SK-N-SH treated with all-trans-retinoic acid at 6 μM for 48 hours (cell line): ENCODE results near the gene DROSHA.

Source experiments
- ATAC-seq: fragments of 200-7000 bp; cut with Tn5 transposase; 3 replicates; pipeline ENCODE4 v1.9.1; 2020; ENCODE audit warnings: mild to moderate bottlenecking, moderate library complexity
- ARNTL ChIP-seq: fragments of 450-650 bp; formaldehyde crosslinking; IDR thresholded peaks from 2 replicates; pipeline ENCODE4 v1.5.0; 2020; ENCODE audit warnings: low read depth, mild to moderate bottlenecking, moderate library complexity, borderline replicate concordance
- GLIS3 ChIP-seq: fragments of 250-450 bp; sonication (Bioruptor Pico); IDR thresholded peaks from 2 replicates; pipeline ENCODE4 v1.5.0; 2020; ENCODE audit warnings: mild to moderate bottlenecking, moderate library complexity
- ISL1 ChIP-seq: fragments of 250-450 bp; sonication (Bioruptor Pico); IDR thresholded peaks from 2 replicates; pipeline ENCODE4 v2.1.2; 2022; ENCODE audit warnings: mild to moderate bottlenecking, moderate library complexity
- OSR1 ChIP-seq: fragments of 250-450 bp; sonication (Bioruptor Pico); IDR thresholded peaks from 2 replicates; pipeline ENCODE4 v1.8.0; 2022; ENCODE audit warnings: moderate library complexity, mild to moderate bottlenecking, inconsistent platforms
- PPARA ChIP-seq: fragments of 250-450 bp; sonication (Bioruptor Pico); IDR thresholded peaks from 2 replicates; pipeline ENCODE4 v1.5.0; 2020; ENCODE audit warnings: mild to moderate bottlenecking, borderline replicate concordance
- RARB ChIP-seq: fragments of 250-450 bp; sonication (Bioruptor Pico); IDR thresholded peaks from 2 replicates; pipeline ENCODE4 v1.8.0; 2021; ENCODE audit warnings: mild to moderate bottlenecking, moderate library complexity
- SNAI2 ChIP-seq: fragments of 250-450 bp; sonication (Bioruptor Pico); IDR thresholded peaks from 2 replicates; pipeline ENCODE4 v1.5.0; 2020; ENCODE audit warnings: mild to moderate bottlenecking, moderate library complexity
- TOX ChIP-seq: fragments of 250-450 bp; sonication (Bioruptor Pico); IDR thresholded peaks from 2 replicates; pipeline ENCODE4 v1.8.0; 2021; ENCODE audit warnings: mild to moderate bottlenecking, moderate library complexity, borderline replicate concordance
- ZC3H10 ChIP-seq: fragments of 250-450 bp; sonication (Bioruptor Pico); IDR thresholded peaks from 2 replicates; pipeline ENCODE4 v1.5.1; 2021; ENCODE audit warnings: mild to moderate bottlenecking, moderate library complexity
- ZFP3 ChIP-seq: fragments of 250-450 bp; sonication (Bioruptor Pico); IDR thresholded peaks from 2 replicates; pipeline ENCODE4 v1.5.0; 2020; ENCODE audit warnings: mild to moderate bottlenecking, moderate library complexity
- ZNF565 ChIP-seq: fragments of 450-650 bp; formaldehyde crosslinking; conservative IDR thresholded peaks from 2 replicates; pipeline ENCODE4 v1.5.0; 2020; ENCODE audit warnings: low read depth, mild to moderate bottlenecking, moderate library complexity
- ZNF70 ChIP-seq: fragments of 450-650 bp; formaldehyde crosslinking; IDR thresholded peaks from 2 replicates; pipeline ENCODE4 v1.5.0; 2020; ENCODE audit warnings: mild to moderate bottlenecking, moderate library complexity
- ZNF8 ChIP-seq: fragments of 450-650 bp; formaldehyde crosslinking; IDR thresholded peaks from 2 replicates; pipeline ENCODE4 v1.5.0; 2020; ENCODE audit warnings: mild to moderate bottlenecking, moderate library complexity
- TF ChIP-seq, protein P1 (sequence below): fragments of 250-450 bp; sonication (Bioruptor Pico); IDR thresholded peaks from 2 replicates; pipeline ENCODE4 v1.8.0; 2020; ENCODE audit warnings: mild to moderate bottlenecking, moderate library complexity, borderline replicate concordance
- TF ChIP-seq, protein P2 (sequence below): fragments of 250-450 bp; sonication (Bioruptor Pico); IDR thresholded peaks from 2 replicates; pipeline ENCODE4 v1.5.1; 2021; ENCODE audit warnings: mild to moderate bottlenecking, moderate library complexity
- TF ChIP-seq, protein P3 (sequence below): fragments of 250-450 bp; sonication (Bioruptor Pico); IDR thresholded peaks from 2 replicates; pipeline ENCODE4 v1.8.0; 2021; ENCODE audit warnings: low read depth, mild to moderate bottlenecking, moderate library complexity, borderline replicate concordance
- TF ChIP-seq, protein P4 (sequence below): fragments of 250-450 bp; sonication (Bioruptor Pico); IDR thresholded peaks from 2 replicates; pipeline ENCODE4 v1.5.1; 2020; ENCODE audit warnings: low read depth, mild to moderate bottlenecking, moderate library complexity
- TF ChIP-seq, protein P5 (sequence below): fragments of 250-450 bp; sonication (Bioruptor Pico); IDR thresholded peaks from 2 replicates; pipeline ENCODE4 v1.5.0; 2020; ENCODE audit warnings: mild to moderate bottlenecking, moderate library complexity

Gene DROSHA

DNA sequence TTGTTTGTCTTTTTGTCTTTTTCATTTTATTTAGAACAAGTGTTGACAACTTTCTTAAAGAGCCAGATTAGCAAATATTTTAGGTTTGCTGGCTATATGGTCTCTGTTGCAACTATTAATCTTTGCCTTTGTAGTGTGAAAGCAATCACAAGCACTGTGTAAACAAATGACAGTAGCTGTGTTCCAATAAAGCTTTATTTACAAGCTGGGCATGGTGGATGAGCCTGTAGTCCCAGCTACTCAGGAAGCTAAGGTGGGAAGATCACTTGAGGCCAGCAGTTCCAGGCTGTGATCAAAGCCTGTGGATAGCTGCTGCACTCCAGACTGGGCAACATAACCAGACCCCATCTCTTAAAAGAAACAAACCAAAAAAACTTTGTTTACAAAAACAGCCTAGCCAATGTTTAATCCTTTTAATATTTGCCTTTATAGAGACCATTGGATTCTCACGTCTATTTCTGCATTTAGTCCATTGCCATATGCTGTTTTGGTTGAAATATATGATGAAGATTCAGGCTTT, 2.7 kb upstream of the DROSHA start (continued):
- no peak for TF ChIP-seq ZC3H10
- no peak for TF ChIP-seq OSR1 (CRISPR knock-in tag)

DNA sequence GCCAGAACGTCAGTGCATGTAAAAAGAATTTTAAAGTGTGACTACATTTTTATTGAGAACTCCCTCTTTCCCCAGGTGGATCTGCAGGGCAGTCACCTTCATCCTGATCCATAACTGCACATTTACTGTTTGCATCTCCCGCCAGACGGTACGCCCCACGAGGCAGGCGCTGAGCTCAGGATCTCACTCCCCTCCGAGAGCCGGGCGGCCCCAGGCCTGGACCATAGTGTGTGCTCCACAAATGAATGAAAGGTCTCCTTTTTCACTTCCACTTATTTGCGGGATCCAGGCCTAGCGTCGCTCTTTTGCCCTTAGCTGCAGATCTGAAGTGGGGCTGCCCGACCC, 378 bp downstream of the DROSHA start:
- TF ChIP-seq ZNF8 (CRISPR knock-in tag), result 0 out of 2 replicates have a peak, but pooled peaks have one; percentile 19
- TF ChIP-seq, protein P1, sequence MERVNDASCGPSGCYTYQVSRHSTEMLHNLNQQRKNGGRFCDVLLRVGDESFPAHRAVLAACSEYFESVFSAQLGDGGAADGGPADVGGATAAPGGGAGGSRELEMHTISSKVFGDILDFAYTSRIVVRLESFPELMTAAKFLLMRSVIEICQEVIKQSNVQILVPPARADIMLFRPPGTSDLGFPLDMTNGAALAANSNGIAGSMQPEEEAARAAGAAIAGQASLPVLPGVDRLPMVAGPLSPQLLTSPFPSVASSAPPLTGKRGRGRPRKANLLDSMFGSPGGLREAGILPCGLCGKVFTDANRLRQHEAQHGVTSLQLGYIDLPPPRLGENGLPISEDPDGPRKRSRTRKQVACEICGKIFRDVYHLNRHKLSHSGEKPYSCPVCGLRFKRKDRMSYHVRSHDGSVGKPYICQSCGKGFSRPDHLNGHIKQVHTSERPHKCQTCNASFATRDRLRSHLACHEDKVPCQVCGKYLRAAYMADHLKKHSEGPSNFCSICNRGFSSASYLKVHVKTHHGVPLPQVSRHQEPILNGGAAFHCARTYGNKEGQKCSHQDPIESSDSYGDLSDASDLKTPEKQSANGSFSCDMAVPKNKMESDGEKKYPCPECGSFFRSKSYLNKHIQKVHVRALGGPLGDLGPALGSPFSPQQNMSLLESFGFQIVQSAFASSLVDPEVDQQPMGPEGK (CRISPR knock-in tag), result no peak
- ATAC-seq, result peak; percentile 65

DNA sequence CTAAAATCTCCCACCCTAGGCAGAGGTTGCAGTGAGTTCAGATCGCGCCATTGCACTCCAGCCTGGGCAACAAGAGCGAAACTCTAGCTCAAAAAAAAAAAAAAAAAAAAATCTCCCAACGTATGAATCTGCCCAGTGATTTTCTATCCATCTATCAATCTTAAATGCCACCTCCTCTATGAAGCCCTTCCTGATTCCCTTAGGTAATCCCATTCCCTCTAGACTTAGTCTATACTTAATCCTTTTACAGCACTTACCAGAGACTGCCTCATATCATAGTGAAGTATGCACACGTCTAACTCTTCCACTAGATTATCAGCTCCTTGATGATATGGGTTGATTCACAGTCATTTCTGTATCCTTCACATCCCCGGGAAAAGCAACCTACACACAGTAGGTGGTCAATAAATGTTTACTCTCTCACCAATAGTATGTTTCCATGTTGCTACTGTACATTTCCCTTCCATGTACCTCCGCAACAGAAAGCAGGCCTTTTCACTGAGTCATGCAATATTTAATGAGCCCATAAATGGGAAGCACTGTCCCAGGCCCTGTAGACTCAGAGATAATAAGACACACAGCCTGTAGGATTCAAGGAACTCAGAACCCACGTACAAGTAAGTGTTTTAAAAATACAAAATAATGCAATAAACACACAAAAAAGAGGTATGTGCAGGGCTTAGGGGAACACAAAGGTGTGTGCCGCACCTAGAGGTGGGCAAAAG, 1.2 kb downstream of the DROSHA start:
- no peak for TF ChIP-seq ISL1 (CRISPR knock-in tag)
- TF ChIP-seq GLIS3 (CRISPR knock-in tag), result no peak
- TF ChIP-seq, protein P2, sequence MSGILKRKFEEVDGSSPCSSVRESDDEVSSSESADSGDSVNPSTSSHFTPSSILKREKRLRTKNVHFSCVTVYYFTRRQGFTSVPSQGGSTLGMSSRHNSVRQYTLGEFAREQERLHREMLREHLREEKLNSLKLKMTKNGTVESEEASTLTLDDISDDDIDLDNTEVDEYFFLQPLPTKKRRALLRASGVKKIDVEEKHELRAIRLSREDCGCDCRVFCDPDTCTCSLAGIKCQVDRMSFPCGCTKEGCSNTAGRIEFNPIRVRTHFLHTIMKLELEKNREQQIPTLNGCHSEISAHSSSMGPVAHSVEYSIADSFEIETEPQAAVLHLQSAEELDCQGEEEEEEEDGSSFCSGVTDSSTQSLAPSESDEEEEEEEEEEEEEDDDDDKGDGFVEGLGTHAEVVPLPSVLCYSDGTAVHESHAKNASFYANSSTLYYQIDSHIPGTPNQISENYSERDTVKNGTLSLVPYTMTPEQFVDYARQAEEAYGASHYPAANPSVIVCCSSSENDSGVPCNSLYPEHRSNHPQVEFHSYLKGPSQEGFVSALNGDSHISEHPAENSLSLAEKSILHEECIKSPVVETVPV (CRISPR knock-in tag), result no peak
- no peak for TF ChIP-seq SNAI2
- no peak for TF ChIP-seq OSR1 (CRISPR knock-in tag)
- TF ChIP-seq RARB (CRISPR knock-in tag), result no peak
- TF ChIP-seq PPARA, result no peak
- TF ChIP-seq ZNF565 (CRISPR knock-in tag), result no peak
- TF ChIP-seq, protein P3, sequence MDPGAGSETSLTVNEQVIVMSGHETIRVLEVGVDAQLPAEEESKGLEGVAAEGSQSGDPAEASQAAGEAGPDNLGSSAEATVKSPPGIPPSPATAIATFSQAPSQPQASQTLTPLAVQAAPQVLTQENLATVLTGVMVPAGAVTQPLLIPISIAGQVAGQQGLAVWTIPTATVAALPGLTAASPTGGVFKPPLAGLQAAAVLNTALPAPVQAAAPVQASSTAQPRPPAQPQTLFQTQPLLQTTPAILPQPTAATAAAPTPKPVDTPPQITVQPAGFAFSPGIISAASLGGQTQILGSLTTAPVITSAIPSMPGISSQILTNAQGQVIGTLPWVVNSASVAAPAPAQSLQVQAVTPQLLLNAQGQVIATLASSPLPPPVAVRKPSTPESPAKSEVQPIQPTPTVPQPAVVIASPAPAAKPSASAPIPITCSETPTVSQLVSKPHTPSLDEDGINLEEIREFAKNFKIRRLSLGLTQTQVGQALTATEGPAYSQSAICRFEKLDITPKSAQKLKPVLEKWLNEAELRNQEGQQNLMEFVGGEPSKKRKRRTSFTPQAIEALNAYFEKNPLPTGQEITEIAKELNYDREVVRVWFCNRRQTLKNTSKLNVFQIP, result no peak
- TF ChIP-seq TOX, result no peak
- no peak for TF ChIP-seq ARNTL (CRISPR knock-in tag)
- TF ChIP-seq, protein P4, sequence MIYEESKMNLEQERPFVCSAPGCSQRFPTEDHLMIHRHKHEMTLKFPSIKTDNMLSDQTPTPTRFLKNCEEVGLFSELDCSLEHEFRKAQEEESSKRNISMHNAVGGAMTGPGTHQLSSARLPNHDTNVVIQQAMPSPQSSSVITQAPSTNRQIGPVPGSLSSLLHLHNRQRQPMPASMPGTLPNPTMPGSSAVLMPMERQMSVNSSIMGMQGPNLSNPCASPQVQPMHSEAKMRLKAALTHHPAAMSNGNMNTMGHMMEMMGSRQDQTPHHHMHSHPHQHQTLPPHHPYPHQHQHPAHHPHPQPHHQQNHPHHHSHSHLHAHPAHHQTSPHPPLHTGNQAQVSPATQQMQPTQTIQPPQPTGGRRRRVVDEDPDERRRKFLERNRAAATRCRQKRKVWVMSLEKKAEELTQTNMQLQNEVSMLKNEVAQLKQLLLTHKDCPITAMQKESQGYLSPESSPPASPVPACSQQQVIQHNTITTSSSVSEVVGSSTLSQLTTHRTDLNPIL (CRISPR knock-in tag), result no peak
- ATAC-seq, result no peak

DNA sequence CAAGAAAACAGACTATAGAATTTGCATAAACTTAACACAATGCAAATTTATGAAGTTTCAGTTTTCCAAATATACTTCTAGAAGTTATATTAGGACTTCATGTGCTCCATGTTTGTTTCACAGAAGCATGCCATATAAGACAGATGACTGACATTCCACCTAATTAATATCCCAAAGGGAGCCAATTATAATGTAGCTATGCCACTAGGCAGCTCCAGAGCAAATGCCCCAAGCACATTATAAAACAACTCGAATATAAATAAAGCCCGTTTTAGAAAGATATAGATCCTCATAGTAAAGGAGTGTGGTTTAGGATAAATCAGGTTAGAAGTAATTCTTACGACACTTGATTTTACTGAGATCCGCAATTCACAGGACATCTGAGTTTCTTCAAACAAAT, 8.9 kb downstream of the DROSHA start:
- TF ChIP-seq ZC3H10, result no peak
- TF ChIP-seq, protein P3, result no peak
- no peak for TF ChIP-seq SNAI2
- TF ChIP-seq, protein P4 (CRISPR knock-in tag), result no peak

DNA sequence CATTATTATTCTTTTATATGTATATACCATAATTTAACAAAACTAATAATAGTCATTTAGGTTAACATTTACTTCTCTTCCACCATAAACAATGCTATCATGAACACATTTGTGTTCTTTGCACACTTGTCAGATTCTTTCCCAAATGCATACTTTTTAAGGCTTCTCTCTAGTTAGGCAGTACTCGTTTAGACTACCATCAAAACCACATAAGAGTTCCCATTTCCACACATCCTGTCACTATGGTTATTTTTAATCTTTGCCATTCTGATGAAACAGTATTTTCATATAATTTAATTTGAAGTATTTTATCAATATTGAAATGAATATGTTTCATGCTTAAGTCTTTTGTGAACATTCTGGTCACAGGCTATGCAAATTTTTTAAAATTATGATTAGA, 15.1 kb downstream of the DROSHA start:
- ATAC-seq, result no peak
- TF ChIP-seq RARB (CRISPR knock-in tag) (no peak), ISL1 (CRISPR knock-in tag) (no peak), ZFP3 (no peak), ARNTL (CRISPR knock-in tag) (no peak), ZNF70 (CRISPR knock-in tag) (no peak)
- TF ChIP-seq, protein P5, sequence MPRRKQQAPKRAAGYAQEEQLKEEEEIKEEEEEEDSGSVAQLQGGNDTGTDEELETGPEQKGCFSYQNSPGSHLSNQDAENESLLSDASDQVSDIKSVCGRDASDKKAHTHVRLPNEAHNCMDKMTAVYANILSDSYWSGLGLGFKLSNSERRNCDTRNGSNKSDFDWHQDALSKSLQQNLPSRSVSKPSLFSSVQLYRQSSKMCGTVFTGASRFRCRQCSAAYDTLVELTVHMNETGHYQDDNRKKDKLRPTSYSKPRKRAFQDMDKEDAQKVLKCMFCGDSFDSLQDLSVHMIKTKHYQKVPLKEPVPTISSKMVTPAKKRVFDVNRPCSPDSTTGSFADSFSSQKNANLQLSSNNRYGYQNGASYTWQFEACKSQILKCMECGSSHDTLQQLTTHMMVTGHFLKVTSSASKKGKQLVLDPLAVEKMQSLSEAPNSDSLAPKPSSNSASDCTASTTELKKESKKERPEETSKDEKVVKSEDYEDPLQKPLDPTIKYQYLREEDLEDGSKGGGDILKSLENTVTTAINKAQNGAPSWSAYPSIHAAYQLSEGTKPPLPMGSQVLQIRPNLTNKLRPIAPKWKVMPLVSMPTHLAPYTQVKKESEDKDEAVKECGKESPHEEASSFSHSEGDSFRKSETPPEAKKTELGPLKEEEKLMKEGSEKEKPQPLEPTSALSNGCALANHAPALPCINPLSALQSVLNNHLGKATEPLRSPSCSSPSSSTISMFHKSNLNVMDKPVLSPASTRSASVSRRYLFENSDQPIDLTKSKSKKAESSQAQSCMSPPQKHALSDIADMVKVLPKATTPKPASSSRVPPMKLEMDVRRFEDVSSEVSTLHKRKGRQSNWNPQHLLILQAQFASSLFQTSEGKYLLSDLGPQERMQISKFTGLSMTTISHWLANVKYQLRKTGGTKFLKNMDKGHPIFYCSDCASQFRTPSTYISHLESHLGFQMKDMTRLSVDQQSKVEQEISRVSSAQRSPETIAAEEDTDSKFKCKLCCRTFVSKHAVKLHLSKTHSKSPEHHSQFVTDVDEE (CRISPR knock-in tag), result no peak
- TF ChIP-seq, protein P4 (CRISPR knock-in tag), result no peak
- TF ChIP-seq, protein P3, result no peak

More for the DNA sequence above, 8.9 kb downstream of the DROSHA start:
- no peak for ATAC-seq
